Smooth muscle cell (in vitro differentiated cells): ENCODE results near the gene FNDC3A. TPM values are rescaled to one million over a fixed set of nuclear protein-coding genes. Genes with fewer than 3 reads are reported as not detected.

ENCODE experiments used
- DNase-seq: peaks from one replicate; lab custom pipeline; 2025; ENCODE audit not compliant: unreplicated experiment; lab: John Stamatoyannopoulos, UW
- H2AFZ ChIP-seq: fragments of 200-600 bp; sonication (generic); 2 replicates; pipeline ENCODE4 v1.6.0; 2016; ENCODE audit warnings: antibody characterized with exemption, low read depth, mild to moderate bottlenecking
- H3F3A ChIP-seq: fragments of 200-600 bp; sonication (generic); 2 replicates; pipeline ENCODE4 v1.6.0; 2017; ENCODE audit warnings: antibody characterized with exemption, low read depth
- H3K27ac ChIP-seq: fragments of 200-600 bp; sonication (generic); 2 replicates; pipeline ENCODE4 v1.5.1; 2016; ENCODE audit warnings: low read depth, mild to moderate bottlenecking
- H3K27me3 ChIP-seq: fragments of 200-600 bp; sonication (generic); 2 replicates; pipeline ENCODE4 v1.6.1; 2016; ENCODE audit warnings: low read depth, mild to moderate bottlenecking
- H3K36me3 ChIP-seq: fragments of 200-600 bp; sonication (generic); 2 replicates; pipeline ENCODE4 v1.5.1; 2016; ENCODE audit warnings: low read depth
- H3K4me1 ChIP-seq: fragments of 200-600 bp; sonication (generic); 2 replicates; pipeline ENCODE4 v1.5.1; 2016; ENCODE audit warnings: low read depth
- H3K4me2 ChIP-seq: fragments of 200-600 bp; sonication (generic); 2 replicates; pipeline ENCODE4 v1.6.0; 2016; ENCODE audit warnings: mild to moderate bottlenecking
- H3K4me3 ChIP-seq: fragments of 200-600 bp; sonication (generic); 2 replicates; pipeline ENCODE4 v1.5.1; 2016; ENCODE audit warnings: mild to moderate bottlenecking
- H3K79me2 ChIP-seq: fragments of 200-600 bp; sonication (generic); 2 replicates; pipeline ENCODE4 v1.6.0; 2016; ENCODE audit warnings: low read depth, mild to moderate bottlenecking
- H3K9ac ChIP-seq: fragments of 200-600 bp; sonication (generic); 2 replicates; pipeline ENCODE4 v1.6.0; 2016; ENCODE audit warnings: low read depth
- H3K9me3 ChIP-seq: fragments of 200-600 bp; sonication (generic); replicated peaks from 2 replicates; pipeline ENCODE4 v1.5.1; 2016; ENCODE audit warnings: low read depth
- H4K20me1 ChIP-seq: fragments of 200-600 bp; sonication (generic); 2 replicates; pipeline ENCODE4 v1.6.0; 2016; ENCODE audit warnings: low read depth
- CTCF ChIP-seq: fragments of 200-600 bp; sonication (generic); IDR thresholded peaks from 2 replicates; pipeline ENCODE4 v1.5.1; 2017; ENCODE audit warnings: borderline replicate concordance, mild to moderate bottlenecking, antibody characterized with exemption; ENCODE audit not compliant: insufficient read depth, poor library complexity, severe bottlenecking
- WGBS: methylation state at CpG from one replicate; pipeline ENCODE4 v1.1.7; 2016; ENCODE audit warnings: low lambda C conversion rate; 5-methylcytosine and 5-hydroxymethylcytosine counted together
- polyA plus RNA-seq: library from polyadenylated mRNA; unstranded; fragments of >200 nt; fragmentation: Nextera tagmentation; extraction: Ambion mirVana; gene quantifications from 2 replicates; pipeline ENCODE4 v1.2.1, GENCODE V29; 2016
- total RNA-seq: library from RNA; depleted of rRNA; stranded (reverse); fragments of >200 nt; gene quantifications from 2 replicates; pipeline ENCODE4 v1.2.3, GENCODE V29; 2014

The FNDC3A gene
- total and polyA plus RNA-seq, 2 experiments from 2014 or later, result 22.0 to 104 TPM

- Histone ChIP-seq H3K4me3 (no peak overlapping the region), H3K27ac (no peak overlapping the region), H3K4me1 (no peaks in the 10 kb centered on the region), H3K9ac (no peak overlapping the region), H4K20me1 (no peaks in the 10 kb centered on the region), H3K79me2 (no peaks in the 10 kb centered on the region), H3K27me3 (peaks cover 58% of the 10 kb centered on the region), H2AFZ (no peak overlapping the region), H3K36me3 (no peaks in the 10 kb centered on the region), H3K4me2 (no peak overlapping the region), H3F3A (no peaks in the 10 kb centered on the region), H3K9me3 (no peaks in the 10 kb centered on the region)
- no peak for TF ChIP-seq CTCF
- WGBS, result 70% methylated on average over 5 of the region's 5 CpGs
- DNase-seq, result no peak
Observed at GRCh38 chr13:49225223-49226042, 249.7 kb downstream of the FNDC3A start.

GRCh38 chr13:49226613-49227012 lies 250.9 kb downstream of the FNDC3A start:
- Histone ChIP-seq H3K4me1 (no peaks in the 10 kb centered on the region), H4K20me1 (no peaks in the 10 kb centered on the region), H3K27me3 (peaks cover 46% of the 10 kb centered on the region), H2AFZ (no peak overlapping the region), H3F3A (no peaks in the 10 kb centered on the region), H3K9me3 (no peaks in the 10 kb centered on the region), H3K9ac (no peak overlapping the region), H3K4me3 (no peak overlapping the region), H3K27ac (no peak overlapping the region), H3K4me2 (no peak overlapping the region), H3K36me3 (no peaks in the 10 kb centered on the region), H3K79me2 (no peaks in the 10 kb centered on the region)
- WGBS, result 92% methylated on average over 5 of the region's 5 CpGs
- no peak for TF ChIP-seq CTCF
- DNase-seq, result no peak

- Histone ChIP-seq H3K9ac (no peak overlapping the region), H4K20me1 (no peaks in the 10 kb centered on the region), H3K4me2 (no peak overlapping the region), H3K4me3 (no peak overlapping the region), H3K79me2 (no peaks in the 10 kb centered on the region), H3F3A (no peaks in the 10 kb centered on the region), H3K27me3 (no peaks in the 10 kb centered on the region), H3K4me1 (no peaks in the 10 kb centered on the region), H3K27ac (no peak overlapping the region), H3K36me3 (no peaks in the 10 kb centered on the region), H3K9me3 (no peaks in the 10 kb centered on the region), H2AFZ (no peak overlapping the region)
- no peak for TF ChIP-seq CTCF
- 98% methylated on average over 2 of the region's 3 CpGs for WGBS
- DNase-seq, result no peak
Observed at GRCh38 chr13:49234741-49235140, 259.0 kb downstream of the FNDC3A start.

GRCh38 chr13:49235856-49236431 lies 260.2 kb downstream of the FNDC3A start:
- no peak for DNase-seq
- H3K4me1 ChIP-seq, result no peaks in the 10 kb centered on the region
- WGBS, result 96% methylated on average over 6 of the region's 6 CpGs
- H3K4me3 ChIP-seq, result no peak overlapping the region
- no peaks in the 10 kb centered on the region for H3F3A ChIP-seq
- no peaks in the 10 kb centered on the region for H3K36me3 ChIP-seq
- H3K79me2 ChIP-seq, result no peaks in the 10 kb centered on the region
- H3K27me3 ChIP-seq, result no peaks in the 10 kb centered on the region
- no peak for TF ChIP-seq CTCF
- H3K9ac ChIP-seq, result no peak overlapping the region
- H3K27ac ChIP-seq, result no peak overlapping the region
- H3K4me2 ChIP-seq, result no peak overlapping the region
- H2AFZ ChIP-seq, result no peak overlapping the region
- no peaks in the 10 kb centered on the region for H3K9me3 ChIP-seq
- no peaks in the 10 kb centered on the region for H4K20me1 ChIP-seq
